Erythroblast (primary cell): ENCODE results near the gene PDE10A.

Experiments used
- GATA1 ChIP-seq: IDR thresholded peaks from 2 replicates; pipeline ENCODE4 v1.6.1; 2011; ENCODE audit warnings: low read depth, mild to moderate bottlenecking, control low read depth, low read length, moderate library complexity
- POLR2A ChIP-seq: IDR thresholded peaks from 2 replicates; pipeline ENCODE4 v1.6.1; 2011; ENCODE audit warnings: mild to moderate bottlenecking, low read length

DNA sequence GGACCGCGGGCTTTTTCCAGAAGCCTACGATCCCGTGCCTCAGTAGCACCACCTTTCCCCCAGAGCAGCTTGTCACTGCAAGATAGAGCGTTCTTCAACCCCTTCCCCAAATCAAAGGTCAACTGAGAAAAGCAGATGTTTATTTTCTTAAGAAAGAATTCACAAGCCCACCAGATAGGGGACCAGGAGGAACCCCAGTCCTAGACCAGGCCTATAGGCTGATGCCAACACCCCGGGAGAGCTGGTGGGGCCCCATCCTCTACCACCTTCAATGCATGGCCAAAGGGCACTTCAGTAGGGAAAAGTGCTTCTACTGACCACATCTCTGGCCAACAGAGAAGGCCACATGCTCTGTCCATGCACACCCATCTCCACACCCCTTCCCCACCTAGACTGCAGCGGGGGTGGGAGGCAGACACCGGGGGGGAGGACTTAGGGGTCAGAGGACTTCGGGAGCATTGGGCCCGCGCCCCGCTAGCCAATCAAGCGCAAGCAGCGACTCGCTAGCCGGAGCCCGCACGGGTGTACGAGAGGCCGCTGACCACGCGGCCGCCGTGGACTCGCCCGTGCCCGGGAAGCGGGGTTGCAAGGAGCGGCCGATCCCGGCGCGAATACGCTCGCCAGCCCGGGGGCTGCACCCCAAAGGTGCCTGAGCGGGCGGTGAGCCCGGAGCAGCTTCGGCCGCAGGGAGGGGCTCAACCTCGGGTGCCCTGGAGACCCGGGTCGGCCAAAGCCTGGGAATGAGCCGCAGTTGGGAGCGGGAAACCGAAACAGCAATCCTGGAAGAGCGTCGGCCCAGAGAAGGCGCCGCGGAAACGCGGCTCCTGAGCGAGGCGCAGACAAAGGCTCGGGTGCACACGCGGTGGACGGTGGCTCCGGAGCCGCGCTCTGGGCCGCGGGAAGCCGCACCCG lies 2.8 kb downstream of the PDE10A start:
- TF ChIP-seq POLR2A (no peak), GATA1 (no peak)
